ENCODE data around the gene PLD3.

PLD3 gene

DNA sequence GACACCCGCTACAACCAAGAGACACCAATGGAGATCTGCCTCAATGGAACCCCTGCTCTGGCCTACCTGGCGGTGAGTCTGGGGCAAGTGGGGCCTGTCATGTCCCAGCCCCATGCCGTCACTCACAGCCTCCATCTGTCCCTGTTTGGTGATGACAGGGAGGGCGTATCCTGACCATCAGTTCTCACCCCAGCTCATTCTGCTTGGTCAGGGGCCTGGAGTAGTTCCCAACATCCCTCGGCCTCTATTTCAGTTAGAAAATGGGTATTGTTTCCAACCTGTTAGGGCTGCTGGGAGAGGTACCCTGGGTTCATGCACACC lies 23.3 kb downstream of the PLD3 start:
- H3K4me3 ChIP-seq (ENCODE audit: low read depth, low read length), result no peak overlapping the region
- H3K27me3 ChIP-seq (replicated peaks), result no peaks in the 10 kb centered on the region
- TF ChIP-seq CTCF (IDR thresholded peaks at IDR 0.05; ENCODE audit: low read depth, low read length, missing control alignments), result no peak
- H3K27ac ChIP-seq, result no peak overlapping the region
- DNase-seq, result no peak
- in situ Hi-C loops (cut with HindIII; ENCODE audit: low pct_ligation_motif_present, low sequenced_read_pairs), result no loop called here
- peaks cover 30% of the 10 kb centered on the region for H3K36me3 ChIP-seq (replicated peaks)

DNA sequence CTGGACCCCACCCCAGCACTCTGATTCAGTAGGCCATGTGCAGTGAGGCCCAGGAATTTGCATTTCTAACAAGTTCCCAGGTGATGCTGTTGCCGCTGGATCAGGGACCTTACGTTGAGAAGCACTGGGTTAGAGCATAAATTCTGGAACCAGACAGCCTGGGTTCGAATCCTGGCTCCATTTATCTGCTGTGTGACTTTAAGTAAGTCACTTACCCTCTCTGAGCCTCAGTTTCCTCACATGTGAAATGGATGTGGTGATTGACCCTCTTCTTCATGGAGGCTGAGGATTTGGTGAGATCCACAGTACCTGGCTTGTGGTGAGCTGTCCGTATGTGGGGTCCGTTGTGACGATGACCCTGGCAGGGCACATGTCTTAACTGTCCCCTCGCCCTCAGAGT lies 25.6 kb downstream of the PLD3 start:
- in situ Hi-C loops (cut with HindIII; ENCODE audit: low pct_ligation_motif_present, low sequenced_read_pairs), result no loop called here
- peaks cover 38% of the 10 kb centered on the region for H3K36me3 ChIP-seq (replicated peaks)
- no peaks in the 10 kb centered on the region for H3K27me3 ChIP-seq (replicated peaks)
- TF ChIP-seq CTCF (IDR thresholded peaks at IDR 0.05; ENCODE audit: low read depth, low read length, missing control alignments), result no peak
- DNase-seq, result no peak
- H3K27ac ChIP-seq, result no peak overlapping the region
- H3K4me3 ChIP-seq (ENCODE audit: low read depth, low read length), result no peak overlapping the region

GRCh38 chr19:40376286-40376862 lies 27.9 kb downstream of the PLD3 start:
- DNase-seq, result no peak
- Histone ChIP-seq H3K4me3 (ENCODE audit: low read depth, low read length) (no peak overlapping the region), H3K27me3 (replicated peaks) (no peaks in the 10 kb centered on the region), H3K27ac (no peak overlapping the region), H3K36me3 (replicated peaks) (peaks cover 33% of the 10 kb centered on the region)
- in situ Hi-C loops (cut with HindIII; ENCODE audit: low pct_ligation_motif_present, low sequenced_read_pairs), result no loop called here
- no peak for TF ChIP-seq CTCF (IDR thresholded peaks at IDR 0.05; ENCODE audit: low read depth, low read length, missing control alignments)

DNA sequence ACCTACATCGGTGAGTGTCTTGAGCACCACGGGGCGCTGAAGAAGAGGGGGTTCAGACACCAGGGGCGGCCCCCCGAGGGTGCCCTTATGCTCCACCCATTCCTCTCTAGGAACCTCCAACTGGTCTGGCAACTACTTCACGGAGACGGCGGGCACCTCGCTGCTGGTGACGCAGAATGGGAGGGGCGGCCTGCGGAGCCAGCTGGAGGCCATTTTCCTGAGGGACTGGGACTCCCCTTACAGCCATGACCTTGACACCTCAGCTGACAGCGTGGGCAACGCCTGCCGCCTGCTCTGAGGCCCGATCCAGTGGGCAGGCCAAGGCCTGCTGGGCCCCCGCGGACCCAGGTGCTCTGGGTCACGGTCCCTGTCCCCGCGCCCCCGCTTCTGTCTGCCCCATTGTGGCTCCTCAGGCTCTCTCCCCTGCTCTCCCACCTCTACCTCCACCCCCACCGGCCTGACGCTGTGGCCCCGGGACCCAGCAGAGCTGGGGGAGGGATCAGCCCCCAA lies 29.4 kb downstream of the PLD3 start:
- in situ Hi-C loops (cut with HindIII; ENCODE audit: low pct_ligation_motif_present, low sequenced_read_pairs), result no loop called here
- Histone ChIP-seq H3K27ac (no peak overlapping the region), H3K36me3 (replicated peaks) (peaks cover 23% of the 10 kb centered on the region), H3K4me3 (ENCODE audit: low read depth, low read length) (no peak overlapping the region), H3K27me3 (replicated peaks) (no peaks in the 10 kb centered on the region)
- no peak for DNase-seq
- no peak for TF ChIP-seq CTCF (IDR thresholded peaks at IDR 0.05; ENCODE audit: low read depth, low read length, missing control alignments)

- peaks cover 21% of the 10 kb centered on the region for H3K36me3 ChIP-seq (replicated peaks)
- no peak overlapping the region for H3K27ac ChIP-seq
- DNase-seq, result no peak
- H3K27me3 ChIP-seq (replicated peaks), result no peaks in the 10 kb centered on the region
- TF ChIP-seq CTCF (IDR thresholded peaks at IDR 0.05; ENCODE audit: low read depth, low read length, missing control alignments), result no peak
- in situ Hi-C loops (cut with HindIII; ENCODE audit: low pct_ligation_motif_present, low sequenced_read_pairs), result no loop called here
- no peak overlapping the region for H3K4me3 ChIP-seq (ENCODE audit: low read depth, low read length)
These were observed 30.0 kb downstream of the PLD3 start for GRCh38 chr19:40378509-40378908.
